Thymus (tissue), 11 donors: ENCODE data around the gene PSMA7. TPM values are rescaled to one million over a fixed set of nuclear protein-coding genes. Genes with fewer than 3 reads are reported as not detected.

Experiments used
- DNase-seq, 9 donors: peaks; one replicate each; pipeline ENCODE4 v3.0.0-alpha.2; 2013; ENCODE audit warnings: low spot score in 9 of 9, low read depth in 6 of 9, missing footprints in 1 of 9
- H3K27ac ChIP-seq, 2 donors: one replicate each; pipeline ENCODE4 v1.5.1; 2013; ENCODE audit warnings: control low read depth in 1 of 2, low read depth in 1 of 2, low read length in 1 of 2, mild to moderate bottlenecking in 1 of 2, moderate library complexity in 1 of 2
- H3K27me3 ChIP-seq, 2 donors: one replicate each; pipeline ENCODE4 v1.5.1; 2013; ENCODE audit warnings: low read length in 1 of 2; ENCODE audit not compliant: control insufficient read depth in 2 of 2, insufficient read depth in 1 of 2
- H3K36me3 ChIP-seq, 2 donors: one replicate each; pipeline ENCODE4 v1.5.1; 2013; ENCODE audit warnings: low read length in 1 of 2, mild to moderate bottlenecking in 1 of 2, moderate library complexity in 1 of 2; ENCODE audit not compliant: control insufficient read depth in 2 of 2, insufficient read depth in 2 of 2
- H3K4me1 ChIP-seq, 2 donors: one replicate each; pipeline ENCODE4 v1.5.1; 2013; ENCODE audit warnings: low read length in 2 of 2; ENCODE audit not compliant: control insufficient read depth in 2 of 2, insufficient read depth in 2 of 2
- H3K4me3 ChIP-seq, 2 donors: one replicate each; pipeline ENCODE4 v1.5.1; 2013; ENCODE audit warnings: low read length in 2 of 2, control low read depth in 1 of 2, mild to moderate bottlenecking in 1 of 2
- H3K9me3 ChIP-seq, 2 donors: one replicate each; pipeline ENCODE4 v1.5.1; 2013; ENCODE audit warnings: low read length in 1 of 2, mild to moderate bottlenecking in 1 of 2; ENCODE audit not compliant: control insufficient read depth in 2 of 2, insufficient read depth in 1 of 2
- WGBS: extraction: QIAGEN DNeasy Blood & Tissue Kit; methylation state at CpG from one replicate; pipeline ENCODE4 v1.1.7; 2013; 5-methylcytosine and 5-hydroxymethylcytosine counted together
- polyA plus RNA-seq: library from polyadenylated mRNA; stranded (reverse); fragments of 200-250 nt; gene quantifications from one replicate; pipeline ENCODE4 v1.2.3, GENCODE V29; 2013
- total RNA-seq: library from RNA; stranded (reverse); fragments of 120-200 nt; gene quantifications from one replicate; pipeline ENCODE4 v1.2.4, GENCODE V29; 2013
- donor health status: healthy.

The PSMA7 gene
- total and polyA plus RNA-seq, 2 donors: 264 to 362 TPM

DNA sequence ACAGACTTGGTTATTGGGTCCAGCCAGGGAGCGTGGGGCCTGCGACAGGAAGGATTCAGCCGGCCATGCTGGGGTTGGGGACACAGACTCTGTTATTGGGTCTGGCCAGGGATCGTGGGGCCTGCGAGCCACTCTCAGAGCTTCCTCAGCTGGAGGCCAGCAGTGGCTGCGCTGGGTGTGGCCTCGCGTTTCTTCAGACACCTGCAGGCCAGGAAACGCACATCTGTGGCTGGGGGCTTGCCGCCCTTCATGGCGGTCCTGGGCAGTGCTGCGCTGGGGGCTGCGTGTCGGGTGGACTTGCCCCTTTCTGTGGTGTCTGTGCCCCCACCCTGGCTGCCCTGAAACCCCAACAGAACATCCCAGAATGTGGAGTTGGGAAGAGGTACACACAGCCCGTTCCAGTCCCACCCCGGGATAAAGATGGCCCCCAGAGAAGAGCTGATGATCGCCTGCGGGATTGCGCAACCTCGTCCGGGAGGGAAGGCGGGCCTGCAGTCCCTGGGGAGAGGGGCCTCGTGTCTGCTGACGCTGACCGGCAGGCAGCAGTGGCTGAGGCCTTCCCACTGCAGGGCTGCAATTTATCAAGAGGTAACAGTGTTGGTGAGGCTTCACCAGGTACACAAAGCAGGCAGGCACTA lies 22.7 kb upstream of the PSMA7 start:
- H3K9me3 ChIP-seq: no peaks in the 10 kb centered on the region
- no peak for DNase-seq
- peaks cover 43 to 77% of the 10 kb centered on the region in 2 donors for H3K36me3 ChIP-seq

DNA sequence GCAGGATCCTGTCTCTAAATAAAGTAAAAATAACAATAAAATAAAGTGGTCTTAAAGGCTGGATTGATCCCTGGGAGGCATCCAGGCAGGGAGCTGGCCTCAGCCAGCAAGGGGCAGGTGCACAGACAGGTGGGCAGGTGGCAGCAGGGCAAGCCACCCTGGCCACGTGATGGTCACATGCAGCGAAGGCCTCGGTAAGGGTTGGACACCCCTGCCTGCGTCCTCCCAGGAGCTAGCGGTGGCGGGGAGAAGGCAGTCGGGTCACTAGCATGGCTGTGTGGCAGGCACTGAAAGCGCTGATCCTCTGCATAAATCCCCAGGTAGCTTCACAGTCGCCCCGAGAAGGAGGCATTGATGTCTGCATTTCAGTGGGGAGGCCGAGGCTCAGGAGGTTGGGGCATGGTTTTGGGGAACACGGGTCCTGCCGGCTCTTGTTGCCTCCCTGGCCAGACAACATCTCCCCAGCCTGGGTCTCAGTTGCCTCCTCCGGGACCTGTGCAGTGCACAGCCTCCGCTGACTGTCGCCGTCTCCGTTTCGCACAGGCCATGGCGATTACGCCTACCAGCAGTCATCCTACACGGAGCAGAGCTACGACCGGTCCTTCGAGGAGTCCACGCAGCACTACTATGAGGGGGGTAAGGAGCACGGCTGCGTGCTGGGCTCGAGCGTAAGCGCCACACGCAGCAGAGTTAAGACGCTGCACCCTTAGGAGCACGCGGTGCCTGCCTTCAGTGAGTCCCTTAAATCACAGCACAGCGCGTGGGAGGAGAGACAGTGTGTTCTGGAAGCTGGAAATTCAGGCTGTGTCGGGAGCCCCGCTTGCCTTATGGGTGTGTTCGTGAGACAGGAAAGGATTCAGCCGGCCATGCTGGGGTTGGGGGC lies 21.9 kb upstream of the PSMA7 start:
- Histone ChIP-seq H3K9me3 (no peaks in the 10 kb centered on the region), H3K36me3 (peaks cover 43 to 75% of the 10 kb centered on the region in 2 donors), H3K4me3 (no peak overlapping the region), H3K4me1 (no peaks in the 10 kb centered on the region), H3K27ac (no peak overlapping the region), H3K27me3 (no peaks in the 10 kb centered on the region)
- WGBS: 98% methylated on average over 41 of the region's 41 CpGs
- DNase-seq: no peak

More for the DNA sequence above, 22.7 kb upstream of the PSMA7 start:
- H3K4me1 ChIP-seq: no peaks in the 10 kb centered on the region
- no peak overlapping the region for H3K4me3 ChIP-seq
- no peaks in the 10 kb centered on the region for H3K27me3 ChIP-seq
- 96% methylated on average over 25 of the region's 25 CpGs for WGBS
- H3K27ac ChIP-seq: no peak overlapping the region

GRCh38 chr20:62163986-62164762 lies 21.0 kb upstream of the PSMA7 start:
- Histone ChIP-seq H3K36me3 (peaks cover 46 to 82% of the 10 kb centered on the region in 2 donors), H3K27me3 (no peaks in the 10 kb centered on the region), H3K27ac (no peak overlapping the region), H3K4me1 (no peaks in the 10 kb centered on the region), H3K9me3 (no peaks in the 10 kb centered on the region), H3K4me3 (no peak overlapping the region)
- DNase-seq: no peak
- WGBS: 97% methylated on average over 29 of the region's 29 CpGs

GRCh38 chr20:62163485-62163865 lies 20.3 kb upstream of the PSMA7 start:
- WGBS: 97% methylated on average over 25 of the region's 25 CpGs
- no peak for DNase-seq

GRCh38 chr20:62162765-62163484 lies 19.7 kb upstream of the PSMA7 start:
- 96% methylated on average over 38 of the region's 38 CpGs for WGBS
- no peak overlapping the region for H3K27ac ChIP-seq
- no peak for DNase-seq

More at GRCh38 chr20:62163485-62163865, 20.3 kb upstream of the PSMA7 start:
- Histone ChIP-seq H3K4me3 (no peak overlapping the region), H3K27me3 (no peaks in the 10 kb centered on the region), H3K36me3 (peaks cover 43 to 80% of the 10 kb centered on the region in 2 donors), H3K27ac (no peak overlapping the region), H3K4me1 (no peaks in the 10 kb centered on the region), H3K9me3 (no peaks in the 10 kb centered on the region)

DNA sequence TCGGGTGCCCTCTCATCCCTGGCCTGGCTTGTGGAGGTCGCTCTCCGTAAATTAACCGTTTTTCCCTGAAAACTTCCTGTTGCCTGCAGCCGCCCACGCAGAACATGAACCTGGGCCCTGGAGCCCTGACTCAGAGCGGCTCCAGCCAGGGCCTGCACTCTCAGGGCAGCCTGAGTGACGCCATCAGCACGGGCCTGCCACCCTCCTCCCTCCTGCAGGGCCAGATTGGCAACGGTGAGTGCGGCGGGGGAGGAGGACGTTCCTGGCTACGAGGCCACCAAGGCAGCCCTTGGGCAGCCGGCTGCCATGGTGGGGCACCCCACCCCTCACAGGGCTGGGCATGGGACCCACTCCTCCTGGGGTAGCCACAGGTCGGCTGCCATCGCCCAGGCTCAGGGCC lies 18.2 kb upstream of the PSMA7 start:
- H3K27ac ChIP-seq: no peak overlapping the region
- peaks cover 38 to 75% of the 10 kb centered on the region in 2 donors for H3K36me3 ChIP-seq
- DNase-seq: no peak

More at GRCh38 chr20:62162765-62163484, 19.7 kb upstream of the PSMA7 start:
- Histone ChIP-seq H3K9me3 (no peaks in the 10 kb centered on the region), H3K27me3 (no peaks in the 10 kb centered on the region), H3K36me3 (peaks cover 38 to 77% of the 10 kb centered on the region in 2 donors), H3K4me3 (no peak overlapping the region), H3K4me1 (no peaks in the 10 kb centered on the region)

GRCh38 chr20:62160876-62161275 lies 17.7 kb upstream of the PSMA7 start:
- DNase-seq: no peak
- H3K27me3 ChIP-seq: no peaks in the 10 kb centered on the region
- no peak overlapping the region for H3K27ac ChIP-seq
- H3K9me3 ChIP-seq: no peaks in the 10 kb centered on the region
- H3K36me3 ChIP-seq: peaks cover 34 to 71% of the 10 kb centered on the region in 2 donors
- H3K4me1 ChIP-seq: peaks cover 0 to 7% of the 10 kb centered on the region in 2 donors
- WGBS: 96% methylated on average over 17 of the region's 17 CpGs
- H3K4me3 ChIP-seq: no peak overlapping the region

More for the DNA sequence above, 18.2 kb upstream of the PSMA7 start:
- Histone ChIP-seq H3K27me3 (no peaks in the 10 kb centered on the region), H3K4me3 (no peak overlapping the region), H3K9me3 (no peaks in the 10 kb centered on the region), H3K4me1 (peaks cover 0 to 6% of the 10 kb centered on the region in 2 donors)
- 93% methylated on average over 17 of the region's 17 CpGs for whole genome bisulfite sequencing

- DNase-seq: no peak
- H3K27ac ChIP-seq: no peak overlapping the region
- H3K4me1 ChIP-seq: peaks cover 0 to 7% of the 10 kb centered on the region in 2 donors
- peaks cover 28 to 71% of the 10 kb centered on the region in 2 donors for H3K36me3 ChIP-seq
- H3K4me3 ChIP-seq: no peak overlapping the region
- WGBS: 96% methylated on average over 9 of the region's 9 CpGs
- no peaks in the 10 kb centered on the region for H3K27me3 ChIP-seq
- H3K9me3 ChIP-seq: no peaks in the 10 kb centered on the region
These were observed 17.1 kb upstream of the PSMA7 start for GRCh38 chr20:62160253-62160652.
